Measurements from ENCODE around the gene ERBB3. TPM values are rescaled to one million over a fixed set of nuclear protein-coding genes. Genes with fewer than 3 reads are reported as not detected.
A peak's percentile ranks its signal among the peaks of the same experiment; 100 is the strongest.

ERBB3 gene
- total and polyA plus RNA-seq, 2 of the 8 experiments (the other 6 are each of a cell fraction or from before 2014, with no cell fraction given), result 33.9 to 52.4 TPM

GRCh38 chr12:56078931-56079722 lies 838 bp upstream of the ERBB3 start (continued):
- TF ChIP-seq RFX5 (IDR thresholded peaks at IDR 0.05; ENCODE audit: borderline replicate concordance, low read depth, low read length) (no peak), CTCF (IDR thresholded peaks at IDR 0.05; ENCODE audit: control extremely low read depth in 1 of 3, insufficient read depth in 1 of 3, low read depth in 1 of 3, low read length in 3 of 3) (peak; percentile 73 to 81 (median 78)), TAF1 (IDR thresholded peaks at IDR 0.05; ENCODE audit: low read depth, low read length) (peak; percentile 90), PHF8 (conservative IDR thresholded peaks at IDR 0.05; ENCODE audit: low read depth, low read length) (peak; percentile 86), CBX5 (IDR thresholded peaks at IDR 0.05; ENCODE audit: low read depth, low read length) (no peak), JUN (IDR thresholded peaks at IDR 0.05; ENCODE audit: low read depth, low read length) (no peak), YY1 (IDR thresholded peaks at IDR 0.05; ENCODE audit: low read depth, low read length) (no peak), EGR1 (IDR thresholded peaks at IDR 0.05; ENCODE audit: borderline replicate concordance, low read depth, low read length) (no peak)

All from H1 (cell line).